Peyer's patch (tissue), 4 donors: ENCODE data around the gene FAM240A. TPM values are rescaled to one million over a fixed set of nuclear protein-coding genes. Genes with fewer than 3 reads are reported as not detected.
"Not testable (repeated sequence)": the region's sequence is repeated elsewhere in the genome, so short reads cannot be mapped to it uniquely, and the experiment has no call there.

Source experiments
- DNase-seq, 3 donors: peaks; one replicate each; pipeline ENCODE4 v3.0.0-alpha.2; 2017 to 2019
- H3K27ac ChIP-seq, 4 donors: fragments of 200-600 bp; sonication (generic); one replicate each; pipeline ENCODE4 v1.5.1; 2016 to 2019
- H3K27me3 ChIP-seq, 2 donors: fragments of 200-600 bp; sonication (generic); one replicate each; pipeline ENCODE4 v1.5.1; 2019
- H3K36me3 ChIP-seq, 3 donors: fragments of 200-600 bp; sonication (generic); one replicate each; pipeline ENCODE4 v1.5.1; 2016 to 2019
- H3K4me1 ChIP-seq, 4 donors: fragments of 200-600 bp; sonication (generic); one replicate each; pipeline ENCODE4 v1.5.1; 2016 to 2019
- H3K4me3 ChIP-seq, 4 donors: fragments of 200-600 bp; sonication (generic); 1 replicate in 3 of 4; 2 replicates in 1 of 4; pipeline ENCODE4 v1.5.1; 2016 to 2019; ENCODE audit warnings: mild to moderate bottlenecking in 1 of 4
- H3K9me3 ChIP-seq, 4 donors: fragments of 200-600 bp; sonication (generic); one replicate each; pipeline ENCODE4 v1.5.1; 2016 to 2019; ENCODE audit warnings: mild to moderate bottlenecking in 1 of 4
- POLR2A ChIP-seq, 2 donors: fragments of 450-650 bp; IDR thresholded peaks; one replicate each; pipeline ENCODE4 v1.5.1; 2017; ENCODE audit warnings: antibody characterized with exemption in 2 of 2, mild to moderate bottlenecking in 2 of 2, moderate library complexity in 2 of 2
- total RNA-seq, 4 donors: library from RNA; depleted of rRNA; stranded (reverse); fragments of >200 nt; gene quantifications; one replicate each; pipeline ENCODE4 v1.1.0, GENCODE V29; 2016
- TF ChIP-seq, protein P1 (sequence below), 6 experiments: fragments of 450-650 bp in 4 of 6; fragments of 200-600 bp in 2 of 6; sonication (generic) in 1 of 6; IDR thresholded peaks; one replicate each; pipeline ENCODE4 v1.5.1; 2017 to 2019; ENCODE audit warnings: antibody characterized with exemption in 6 of 6, mild to moderate bottlenecking in 3 of 6, moderate library complexity in 1 of 6

FAM240A gene
- total RNA-seq, 4 donors from 2014 or later: not detected

DNA sequence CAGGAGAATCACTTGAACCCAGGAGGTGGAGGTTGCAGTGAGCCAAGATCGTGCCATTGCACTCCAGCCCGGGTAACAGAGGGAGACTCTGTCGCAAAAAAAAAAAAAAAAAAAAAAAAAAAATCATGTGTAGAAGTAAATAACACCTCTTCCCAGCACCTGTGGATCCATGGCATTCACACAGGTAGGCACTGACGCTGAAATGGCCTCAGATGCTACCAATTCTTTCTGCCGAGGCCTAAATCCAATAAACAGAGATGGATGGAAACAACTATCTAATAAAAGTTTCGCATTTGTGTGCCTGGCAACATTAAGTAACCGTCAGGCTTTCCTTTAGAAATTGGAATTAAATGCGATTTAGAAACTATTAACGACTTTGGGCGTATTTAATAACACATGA, 35.9 kb upstream of the FAM240A start:
- no peaks in the 10 kb centered on the region for H3K36me3 ChIP-seq
- DNase-seq: no peak
- no peaks in the 10 kb centered on the region for H3K27me3 ChIP-seq
- H3K4me3 ChIP-seq: no peak overlapping the region
- H3K27ac ChIP-seq: no peak overlapping the region
- H3K9me3 ChIP-seq: no peaks in the 10 kb centered on the region
- no peak for TF ChIP-seq POLR2A (IDR thresholded peaks at IDR 0.05)
- TF ChIP-seq, protein P1, sequence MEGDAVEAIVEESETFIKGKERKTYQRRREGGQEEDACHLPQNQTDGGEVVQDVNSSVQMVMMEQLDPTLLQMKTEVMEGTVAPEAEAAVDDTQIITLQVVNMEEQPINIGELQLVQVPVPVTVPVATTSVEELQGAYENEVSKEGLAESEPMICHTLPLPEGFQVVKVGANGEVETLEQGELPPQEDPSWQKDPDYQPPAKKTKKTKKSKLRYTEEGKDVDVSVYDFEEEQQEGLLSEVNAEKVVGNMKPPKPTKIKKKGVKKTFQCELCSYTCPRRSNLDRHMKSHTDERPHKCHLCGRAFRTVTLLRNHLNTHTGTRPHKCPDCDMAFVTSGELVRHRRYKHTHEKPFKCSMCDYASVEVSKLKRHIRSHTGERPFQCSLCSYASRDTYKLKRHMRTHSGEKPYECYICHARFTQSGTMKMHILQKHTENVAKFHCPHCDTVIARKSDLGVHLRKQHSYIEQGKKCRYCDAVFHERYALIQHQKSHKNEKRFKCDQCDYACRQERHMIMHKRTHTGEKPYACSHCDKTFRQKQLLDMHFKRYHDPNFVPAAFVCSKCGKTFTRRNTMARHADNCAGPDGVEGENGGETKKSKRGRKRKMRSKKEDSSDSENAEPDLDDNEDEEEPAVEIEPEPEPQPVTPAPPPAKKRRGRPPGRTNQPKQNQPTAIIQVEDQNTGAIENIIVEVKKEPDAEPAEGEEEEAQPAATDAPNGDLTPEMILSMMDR (IDR thresholded peaks at IDR 0.05): no peak
- no peaks in the 10 kb centered on the region for H3K4me1 ChIP-seq

DNA sequence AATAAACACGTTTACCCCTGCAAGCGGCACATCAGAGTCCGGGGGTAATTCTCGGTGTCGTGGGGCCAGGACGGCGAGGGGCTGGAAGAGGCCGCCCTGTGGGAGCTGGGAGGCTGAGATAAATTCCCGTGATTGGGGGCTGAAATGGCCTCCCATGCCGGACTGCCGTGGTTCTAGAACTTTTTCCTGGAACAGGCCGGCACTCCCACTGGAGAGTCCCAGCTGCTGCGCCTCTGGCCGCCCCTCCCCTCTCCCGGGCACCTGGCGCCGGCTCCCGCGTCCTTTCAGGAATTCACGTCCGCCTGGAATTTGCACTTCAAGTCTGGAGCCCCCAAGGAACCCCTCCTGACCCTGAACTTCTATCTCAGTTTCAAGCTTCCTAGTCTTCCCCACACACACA, 35.4 kb upstream of the FAM240A start:
- no peak overlapping the region for H3K4me3 ChIP-seq
- no peaks in the 10 kb centered on the region for H3K4me1 ChIP-seq
- no peak for DNase-seq
- no peak overlapping the region for H3K27ac ChIP-seq
- H3K9me3 ChIP-seq: no peaks in the 10 kb centered on the region
- no peaks in the 10 kb centered on the region for H3K27me3 ChIP-seq
- TF ChIP-seq, protein P1 (IDR thresholded peaks at IDR 0.05): no peak
- no peak for TF ChIP-seq POLR2A (IDR thresholded peaks at IDR 0.05)
- no peaks in the 10 kb centered on the region for H3K36me3 ChIP-seq

DNA sequence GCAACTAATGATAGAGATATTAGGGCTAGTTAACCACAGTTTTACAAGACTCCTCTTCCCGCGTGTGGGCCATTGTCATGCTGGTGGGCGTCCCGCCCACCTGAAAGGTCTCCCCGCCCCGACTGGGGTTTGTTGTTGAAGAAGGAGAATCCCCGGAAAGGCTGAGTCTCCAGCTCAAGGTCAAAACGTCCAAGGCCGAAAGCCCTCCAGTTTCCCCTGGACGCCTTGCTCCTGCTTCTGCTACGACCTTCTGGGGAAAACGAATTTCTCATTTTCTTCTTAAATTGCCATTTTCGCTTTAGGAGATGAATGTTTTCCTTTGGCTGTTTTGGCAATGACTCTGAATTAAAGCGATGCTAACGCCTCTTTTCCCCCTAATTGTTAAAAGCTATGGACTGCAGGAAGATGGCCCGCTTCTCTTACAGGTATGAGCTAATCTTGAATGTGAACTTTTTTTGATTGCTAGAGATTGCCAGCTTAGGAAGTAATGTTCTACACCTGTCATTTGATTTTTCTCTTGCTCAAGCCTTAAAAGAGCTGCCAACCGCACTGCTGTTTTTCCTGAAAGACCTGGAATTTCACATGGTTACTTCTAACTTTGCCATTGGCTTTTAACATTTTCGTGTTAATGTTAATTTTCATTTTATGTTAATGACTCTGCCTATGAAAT, 34.6 kb upstream of the FAM240A start:
- not testable (repeated sequence) for H3K27ac ChIP-seq, H3K4me1 ChIP-seq, H3K27me3 ChIP-seq, DNase-seq, H3K36me3 ChIP-seq, H3K9me3 ChIP-seq, H3K4me3 ChIP-seq

DNA sequence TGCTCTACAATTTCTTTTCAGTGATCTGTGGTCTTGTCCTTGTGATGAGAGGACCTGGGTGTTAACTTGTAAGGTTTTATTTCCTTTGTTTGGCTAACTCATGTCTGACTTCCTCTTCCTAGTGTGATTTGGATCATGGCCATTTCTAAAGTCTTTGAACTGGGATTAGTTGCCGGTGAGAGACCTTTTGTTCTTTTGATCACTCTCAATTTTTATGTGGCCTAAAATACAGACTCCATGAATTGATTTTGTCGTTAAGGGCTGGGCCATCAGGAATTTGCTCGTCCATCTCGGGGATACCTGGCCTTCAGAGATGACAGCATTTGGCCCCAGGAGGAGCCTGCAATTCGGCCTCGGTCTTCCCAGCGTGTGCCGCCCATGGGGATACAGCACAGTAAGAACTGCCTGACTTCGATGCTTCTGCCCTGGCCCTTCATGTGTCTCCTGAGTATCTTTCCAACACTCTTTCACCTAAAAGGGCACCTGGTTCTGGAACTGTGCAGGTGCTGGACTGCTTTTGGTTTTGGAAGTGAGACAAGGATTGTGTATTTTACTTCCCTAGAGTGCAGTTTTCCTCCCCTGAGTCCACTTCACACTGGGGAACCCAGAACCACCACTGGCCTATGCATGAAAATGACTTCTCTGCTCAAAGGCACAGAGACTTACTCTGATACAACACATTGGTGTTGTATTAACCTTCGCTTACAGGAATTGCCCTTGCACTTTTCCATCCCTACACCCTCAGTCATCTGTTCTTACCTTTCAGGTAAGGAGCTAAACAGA, 33.2 kb upstream of the FAM240A start:
- Histone ChIP-seq H3K4me1 (no peaks in the 10 kb centered on the region), H3K9me3 (no peaks in the 10 kb centered on the region)

DNA sequence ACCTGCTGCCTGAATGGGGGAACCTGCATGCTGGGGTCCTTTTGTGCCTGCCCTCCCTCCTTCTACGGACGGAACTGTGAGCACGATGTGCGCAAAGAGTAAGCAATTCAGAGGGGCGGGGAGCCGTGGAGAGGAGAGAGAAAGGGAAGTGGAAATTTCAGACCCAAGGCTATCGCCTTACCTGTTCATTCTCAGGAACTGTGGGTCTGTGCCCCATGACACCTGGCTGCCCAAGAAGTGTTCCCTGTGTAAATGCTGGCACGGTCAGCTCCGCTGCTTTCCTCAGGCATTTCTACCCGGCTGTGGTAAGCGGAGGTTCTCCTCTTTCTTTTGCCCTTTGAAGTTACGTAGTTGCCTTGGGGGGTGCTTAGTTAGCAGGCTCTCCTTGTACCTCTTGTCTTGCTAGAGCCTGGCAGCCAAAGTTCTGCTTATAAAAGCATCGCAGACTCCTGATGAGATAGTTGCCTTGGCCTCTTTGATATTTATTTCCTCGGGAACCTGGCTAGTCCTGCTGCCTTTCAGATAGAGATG, 32.5 kb upstream of the FAM240A start:
- no peak overlapping the region for H3K27ac ChIP-seq
- DNase-seq: no peak
- TF ChIP-seq, protein P1 (IDR thresholded peaks at IDR 0.05): no peak
- TF ChIP-seq POLR2A (IDR thresholded peaks at IDR 0.05): no peak

More for the DNA sequence above, 33.2 kb upstream of the FAM240A start:
- H3K36me3 ChIP-seq: no peaks in the 10 kb centered on the region
- no peak overlapping the region for H3K4me3 ChIP-seq
- no peak overlapping the region for H3K27ac ChIP-seq
- TF ChIP-seq POLR2A (IDR thresholded peaks at IDR 0.05): no peak
- TF ChIP-seq, protein P1 (IDR thresholded peaks at IDR 0.05): no peak
- no peaks in the 10 kb centered on the region for H3K27me3 ChIP-seq
- DNase-seq: no peak

DNA sequence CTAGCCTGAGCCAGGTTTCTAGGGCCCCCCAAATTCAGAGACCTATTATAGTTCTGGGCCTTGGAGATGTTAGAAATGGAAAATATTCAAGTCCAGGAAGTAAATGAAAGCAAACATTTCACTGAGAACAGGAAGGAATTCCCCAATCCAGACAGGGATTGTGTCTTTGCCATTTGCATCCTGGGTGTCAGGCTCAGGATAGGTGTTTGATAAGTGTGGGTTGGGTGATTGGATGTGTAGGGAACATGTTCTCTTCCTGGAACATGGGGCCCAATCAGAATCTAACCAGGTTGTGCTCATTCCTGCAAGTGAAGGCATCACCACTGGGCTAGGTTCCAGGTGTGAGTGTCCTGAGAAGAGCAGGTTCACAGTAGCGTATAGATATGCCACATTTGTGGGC, 31.6 kb upstream of the FAM240A start:
- Histone ChIP-seq H3K27me3 (no peaks in the 10 kb centered on the region), H3K4me1 (no peaks in the 10 kb centered on the region), H3K4me3 (no peak overlapping the region), H3K9me3 (no peaks in the 10 kb centered on the region), H3K27ac (no peak overlapping the region), H3K36me3 (no peaks in the 10 kb centered on the region)
- DNase-seq: no peak
- no peak for TF ChIP-seq POLR2A (IDR thresholded peaks at IDR 0.05)
- TF ChIP-seq, protein P1 (IDR thresholded peaks at IDR 0.05): no peak

More for the DNA sequence above, 32.5 kb upstream of the FAM240A start:
- no peaks in the 10 kb centered on the region for H3K4me1 ChIP-seq
- H3K27me3 ChIP-seq: no peaks in the 10 kb centered on the region
- no peak overlapping the region for H3K4me3 ChIP-seq
- H3K36me3 ChIP-seq: no peaks in the 10 kb centered on the region
- no peaks in the 10 kb centered on the region for H3K9me3 ChIP-seq
